ENCODE results near the gene CDH5.

The CDH5 gene

GRCh38 chr16:66372078-66372897 is 5.8 kb downstream of the CDH5 start:
- H3K27ac ChIP-seq = no peak overlapping the region
- H3K4me3 ChIP-seq = no peak overlapping the region

- no peak overlapping the region for H3K4me3 ChIP-seq
- H3K27ac ChIP-seq = no peak overlapping the region
Observed at GRCh38 chr16:66372898-66373155, 6.3 kb downstream of the CDH5 start.

- Histone ChIP-seq H3K4me3 (no peak overlapping the region), H3K27ac (no peak overlapping the region)
Observed at GRCh38 chr16:66373667-66374066, 7.2 kb downstream of the CDH5 start.

GRCh38 chr16:66374176-66374575 is 7.7 kb downstream of the CDH5 start:
- no peak overlapping the region for H3K4me3 ChIP-seq
- H3K27ac ChIP-seq = no peak overlapping the region

GRCh38 chr16:66375451-66375850 is 9.0 kb downstream of the CDH5 start:
- H3K4me3 ChIP-seq = no peak overlapping the region
- no peak overlapping the region for H3K27ac ChIP-seq

- Histone ChIP-seq H3K4me3 (no peak overlapping the region), H3K27ac (peak overlapping the region in 1 of 21 experiments; percentile 3)
Observed at GRCh38 chr16:66376114-66376513, 9.6 kb downstream of the CDH5 start.

GRCh38 chr16:66376577-66377305 is 10.2 kb downstream of the CDH5 start:
- H3K27ac ChIP-seq = peak overlapping the region in 2 of 21 experiments; percentile 3 to 43
- no peak overlapping the region for H3K4me3 ChIP-seq

- H3K27ac ChIP-seq = peak overlapping the region in 2 of 21 experiments; percentile 3 to 43
Observed at GRCh38 chr16:66377324-66377723, 10.8 kb downstream of the CDH5 start.

GRCh38 chr16:66378741-66379570 is 12.5 kb downstream of the CDH5 start:
- H3K4me3 ChIP-seq = no peak overlapping the region
- no peak overlapping the region for H3K27ac ChIP-seq

More at GRCh38 chr16:66377324-66377723, 10.8 kb downstream of the CDH5 start:
- H3K4me3 ChIP-seq = no peak overlapping the region

- no peak overlapping the region for H3K27ac ChIP-seq
Observed at GRCh38 chr16:66379571-66379941, 13.1 kb downstream of the CDH5 start.

GRCh38 chr16:66380421-66380820 is 13.9 kb downstream of the CDH5 start:
- Histone ChIP-seq H3K27ac (no peak overlapping the region), H3K4me3 (no peak overlapping the region)

More at GRCh38 chr16:66379571-66379941, 13.1 kb downstream of the CDH5 start:
- no peak overlapping the region for H3K4me3 ChIP-seq

- peak overlapping the region in 8 of 21 experiments; percentile 18 to 67 (median 52) for H3K27ac ChIP-seq
Observed at GRCh38 chr16:66381585-66382170, 15.2 kb downstream of the CDH5 start.

GRCh38 chr16:66382171-66382965 is 15.9 kb downstream of the CDH5 start:
- H3K27ac ChIP-seq = peak overlapping the region in 9 of 21 experiments; percentile 33 to 74 (median 56)

More at GRCh38 chr16:66381585-66382170, 15.2 kb downstream of the CDH5 start:
- H3K4me3 ChIP-seq = no peak overlapping the region

GRCh38 chr16:66382966-66383299 is 16.4 kb downstream of the CDH5 start:
- H3K27ac ChIP-seq = peak overlapping the region in 7 of 21 experiments; percentile 20 to 74 (median 57)
- no peak overlapping the region for H3K4me3 ChIP-seq

More at GRCh38 chr16:66382171-66382965, 15.9 kb downstream of the CDH5 start:
- H3K4me3 ChIP-seq = no peak overlapping the region

- Histone ChIP-seq H3K27ac (peak overlapping the region in 5 of 21 experiments; percentile 23 to 74 (median 57)), H3K4me3 (no peak overlapping the region)
Observed at GRCh38 chr16:66383551-66383950, 17.1 kb downstream of the CDH5 start.

- no peak overlapping the region for H3K27ac ChIP-seq
- H3K4me3 ChIP-seq = no peak overlapping the region
Observed at GRCh38 chr16:66385415-66385814, 18.9 kb downstream of the CDH5 start.

GRCh38 chr16:66386629-66387622 is 20.4 kb downstream of the CDH5 start:
- no peak overlapping the region for H3K27ac ChIP-seq
- no peak overlapping the region for H3K4me3 ChIP-seq

- Histone ChIP-seq H3K27ac (peak overlapping the region in 1 of 21 experiments; percentile 16), H3K4me3 (no peak overlapping the region)
Observed at GRCh38 chr16:66387817-66388332, 21.4 kb downstream of the CDH5 start.
